ENCODE measurements around the gene MGAM2. TPM values are rescaled to one million over a fixed set of nuclear protein-coding genes. Genes with fewer than 3 reads are reported as not detected.

Gene MGAM2
- total RNA-seq, 1 donor from 2014 or later: not detected

GRCh38 chr7:142142702-142143101 is 31.2 kb downstream of the MGAM2 start:
- H3K4me1 ChIP-seq: no peaks in the 10 kb centered on the region
- H3K9me3 ChIP-seq: no peaks in the 10 kb centered on the region
- H3K4me3 ChIP-seq: no peak overlapping the region
- intact Hi-C loops (cut with DNase I): no loop called here
- TF ChIP-seq CTCF (IDR thresholded peaks at IDR 0.05): no peak
- no peak for DNase-seq (ENCODE audit: low spot score in 2 of 2)
- no peaks in the 10 kb centered on the region for H3K27me3 ChIP-seq
- no peaks in the 10 kb centered on the region for H3K36me3 ChIP-seq
- no peak overlapping the region for H3K27ac ChIP-seq

GRCh38 chr7:142146124-142146523 is 34.6 kb downstream of the MGAM2 start:
- no peak overlapping the region for H3K4me3 ChIP-seq
- intact Hi-C loops (cut with DNase I): no loop called here
- H3K4me1 ChIP-seq: no peaks in the 10 kb centered on the region
- H3K27ac ChIP-seq: no peak overlapping the region
- H3K27me3 ChIP-seq: no peaks in the 10 kb centered on the region
- no peaks in the 10 kb centered on the region for H3K9me3 ChIP-seq
- no peak for TF ChIP-seq CTCF (IDR thresholded peaks at IDR 0.05)
- H3K36me3 ChIP-seq: no peaks in the 10 kb centered on the region
- DNase-seq (ENCODE audit: low spot score in 2 of 2): no peak

GRCh38 chr7:142150356-142150755 is 38.8 kb downstream of the MGAM2 start:
- DNase-seq (ENCODE audit: low spot score in 2 of 2): no peak
- no peaks in the 10 kb centered on the region for H3K9me3 ChIP-seq
- H3K27me3 ChIP-seq: no peaks in the 10 kb centered on the region
- no peaks in the 10 kb centered on the region for H3K36me3 ChIP-seq
- no peak for TF ChIP-seq CTCF (IDR thresholded peaks at IDR 0.05)
- intact Hi-C loops (cut with DNase I): no loop called here
- no peak overlapping the region for H3K4me3 ChIP-seq
- H3K27ac ChIP-seq: no peak overlapping the region
- H3K4me1 ChIP-seq: no peaks in the 10 kb centered on the region

GRCh38 chr7:142150869-142151268 is 39.4 kb downstream of the MGAM2 start:
- intact Hi-C loops (cut with DNase I): no loop called here
- H3K4me1 ChIP-seq: no peaks in the 10 kb centered on the region
- no peak overlapping the region for H3K4me3 ChIP-seq
- no peak overlapping the region for H3K27ac ChIP-seq
- no peak for TF ChIP-seq CTCF (IDR thresholded peaks at IDR 0.05)
- no peaks in the 10 kb centered on the region for H3K27me3 ChIP-seq
- no peaks in the 10 kb centered on the region for H3K9me3 ChIP-seq
- DNase-seq (ENCODE audit: low spot score in 2 of 2): no peak
- H3K36me3 ChIP-seq: no peaks in the 10 kb centered on the region

- H3K4me1 ChIP-seq: no peaks in the 10 kb centered on the region
- no peak for TF ChIP-seq CTCF (IDR thresholded peaks at IDR 0.05)
- DNase-seq (ENCODE audit: low spot score in 2 of 2): no peak
- intact Hi-C loops (cut with DNase I): no loop called here
- H3K36me3 ChIP-seq: no peaks in the 10 kb centered on the region
- H3K9me3 ChIP-seq: no peaks in the 10 kb centered on the region
- no peak overlapping the region for H3K4me3 ChIP-seq
- no peak overlapping the region for H3K27ac ChIP-seq
- H3K27me3 ChIP-seq: no peaks in the 10 kb centered on the region
Observed at GRCh38 chr7:142152076-142152475, 40.6 kb downstream of the MGAM2 start.

- no peaks in the 10 kb centered on the region for H3K9me3 ChIP-seq
- peak in 1 of 3 experiments; percentile 6 for TF ChIP-seq CTCF (IDR thresholded peaks at IDR 0.05)
- no peak overlapping the region for H3K27ac ChIP-seq
- H3K4me1 ChIP-seq: no peaks in the 10 kb centered on the region
- intact Hi-C loops (cut with DNase I): no loop called here
- no peak for DNase-seq (ENCODE audit: low spot score in 2 of 2)
- H3K36me3 ChIP-seq: no peaks in the 10 kb centered on the region
- H3K4me3 ChIP-seq: no peak overlapping the region
- no peaks in the 10 kb centered on the region for H3K27me3 ChIP-seq
Observed at GRCh38 chr7:142153400-142153799, 41.9 kb downstream of the MGAM2 start.
